GM18505 (cell line): ENCODE data around the gene OSBPL6.

ENCODE experiments used
- ATAC-seq: cut with Tn5 transposase; IDR thresholded peaks from one replicate; pipeline ENCODE4 v1.9.1; 2021; ENCODE audit not compliant: unreplicated experiment
- POLR2A ChIP-seq: IDR thresholded peaks from 4 replicates; pipeline ENCODE4 v1.6.1; 2011; ENCODE audit warnings: borderline replicate concordance; ENCODE audit not compliant: insufficient read depth, insufficient read length; ENCODE audit errors: extremely low read depth

The OSBPL6 gene

GRCh38 chr2:178367344-178367743 lies 173.0 kb downstream of the OSBPL6 start:
- ATAC-seq = no peak
- TF ChIP-seq POLR2A = no peak

GRCh38 chr2:178374865-178375264 lies 180.6 kb downstream of the OSBPL6 start:
- no peak for TF ChIP-seq POLR2A
- ATAC-seq = no peak

- no peak for ATAC-seq
- TF ChIP-seq POLR2A = no peak
These were observed 182.7 kb downstream of the OSBPL6 start for GRCh38 chr2:178377046-178377445.

GRCh38 chr2:178379162-178380004 lies 185.1 kb downstream of the OSBPL6 start:
- TF ChIP-seq POLR2A = no peak
- no peak for ATAC-seq

- TF ChIP-seq POLR2A = no peak
These were observed 186.5 kb downstream of the OSBPL6 start for GRCh38 chr2:178380763-178381162.

GRCh38 chr2:178383718-178384117 lies 189.4 kb downstream of the OSBPL6 start:
- ATAC-seq = no peak
- TF ChIP-seq POLR2A = no peak

More at GRCh38 chr2:178380763-178381162, 186.5 kb downstream of the OSBPL6 start:
- ATAC-seq = no peak

GRCh38 chr2:178385595-178386148 lies 191.4 kb downstream of the OSBPL6 start:
- no peak for TF ChIP-seq POLR2A
- no peak for ATAC-seq

- no peak for ATAC-seq
- TF ChIP-seq POLR2A = no peak
These were observed 192.8 kb downstream of the OSBPL6 start for GRCh38 chr2:178386986-178387597.

- TF ChIP-seq POLR2A = no peak
These were observed 194.0 kb downstream of the OSBPL6 start for GRCh38 chr2:178388287-178388686.

GRCh38 chr2:178391701-178392100 lies 197.4 kb downstream of the OSBPL6 start:
- ATAC-seq = no peak
- TF ChIP-seq POLR2A = no peak

More at GRCh38 chr2:178388287-178388686, 194.0 kb downstream of the OSBPL6 start:
- ATAC-seq = no peak

- ATAC-seq = no peak
- TF ChIP-seq POLR2A = no peak
These were observed 197.9 kb downstream of the OSBPL6 start for GRCh38 chr2:178392215-178392614.

GRCh38 chr2:178394859-178395258 lies 200.5 kb downstream of the OSBPL6 start:
- no peak for ATAC-seq
- TF ChIP-seq POLR2A = no peak

GRCh38 chr2:178395295-178395694 lies 201.0 kb downstream of the OSBPL6 start:
- ATAC-seq = no peak
- no peak for TF ChIP-seq POLR2A
